Panc1 (cell line): Measurements from ENCODE around the gene CEP250. TPM values are rescaled to one million over a fixed set of nuclear protein-coding genes. Genes with fewer than 3 reads are reported as not detected.

Experiments used
- ATAC-seq: fragments of 200-7000 bp; cut with Tn5 transposase; 2 replicates; pipeline ENCODE4 v1.9.1; 2020; ENCODE audit warnings: mild to moderate bottlenecking, moderate library complexity
- BruUV-seq: library from RNA; stranded (reverse); fragments of 400-500 nt; replicated peaks from 2 replicates; lab custom pipeline; 2021; lab: Mats Ljungman, UMichigan
- CTCF ChIA-PET: fragments of 300-600 bp; sonication (Branson Sonifier 250); formaldehyde crosslinking; loops from one replicate; lab custom pipeline; 2022; ENCODE audit warnings: antibody characterized with exemption; lab: Charles Lee
- POLR2A ChIA-PET: fragments of 300-600 bp; sonication (Branson Sonifier 250); formaldehyde crosslinking; loops from one replicate; lab custom pipeline; 2022; ENCODE audit warnings: antibody characterized with exemption; lab: Charles Lee
- DNase-seq: peaks from one replicate; pipeline ENCODE4 v3.0.0-alpha.2; 2010; ENCODE audit warnings: low read depth, low spot score
- H3K27ac ChIP-seq: 2 replicates; pipeline ENCODE4 v1.5.1; 2011; ENCODE audit warnings: mild to moderate bottlenecking, low read length, inconsistent platforms
- H3K27me3 ChIP-seq: fragments of 200-500 bp; sonication (Bioruptor generic); 2 replicates; pipeline ENCODE4 v1.6.0; 2014; ENCODE audit warnings: low read length, inconsistent platforms; ENCODE audit not compliant: control insufficient read depth, insufficient read depth
- H3K36me3 ChIP-seq: fragments of 200-500 bp; sonication (Bioruptor generic); 2 replicates; pipeline ENCODE4 v1.5.1; 2014; ENCODE audit warnings: inconsistent platforms, mild to moderate bottlenecking, low read length, moderate library complexity; ENCODE audit not compliant: control insufficient read depth, insufficient read depth
- H3K4me1 ChIP-seq: 2 replicates; pipeline ENCODE4 v1.5.1; 2011; ENCODE audit warnings: inconsistent platforms, mild to moderate bottlenecking, low read length, moderate library complexity; ENCODE audit not compliant: control insufficient read depth, insufficient read depth
- H3K4me3 ChIP-seq, 2 experiments: 2 replicates each; pipeline ENCODE4 v1.5.1; 2011 to 2012; ENCODE audit warnings: low read depth in 2 of 2, low read length in 2 of 2, mild to moderate bottlenecking in 2 of 2, inconsistent platforms in 1 of 2, moderate library complexity in 1 of 2
- H3K9me3 ChIP-seq: fragments of 200-500 bp; sonication (Bioruptor generic); 2 replicates; pipeline ENCODE4 v1.5.1; 2014; ENCODE audit warnings: low read depth, mild to moderate bottlenecking, inconsistent platforms, low read length, moderate library complexity; ENCODE audit not compliant: control insufficient read depth, insufficient read depth
- CTCF ChIP-seq: fragments of 450-650 bp; IDR thresholded peaks from 2 replicates; pipeline ENCODE4 v1.5.1; 2017; ENCODE audit warnings: mild to moderate bottlenecking
- POLR2AphosphoS5 ChIP-seq: IDR thresholded peaks from 2 replicates; pipeline ENCODE4 v1.6.1; 2012; ENCODE audit warnings: mild to moderate bottlenecking, low read depth, low read length, moderate library complexity
- REST ChIP-seq, 2 experiments: IDR thresholded peaks; 2 replicates each; pipeline ENCODE4 v1.6.1; 2011 to 2012; ENCODE audit warnings: low read depth in 2 of 2, control low read depth in 1 of 2, low read length in 1 of 2, mild to moderate bottlenecking in 1 of 2, moderate library complexity in 1 of 2; ENCODE audit not compliant: insufficient read depth in 1 of 2
- SIN3A ChIP-seq: IDR thresholded peaks from 2 replicates; pipeline ENCODE4 v1.6.1; 2012; ENCODE audit warnings: low read depth, mild to moderate bottlenecking, low read length, moderate library complexity, borderline replicate concordance; ENCODE audit not compliant: insufficient read depth
- TCF7L2 ChIP-seq: IDR thresholded peaks from 2 replicates; pipeline ENCODE4 v1.6.1; 2011; ENCODE audit warnings: mild to moderate bottlenecking, low read depth, low read length, inconsistent platforms
- in situ Hi-C: cut with HindIII; loops from 2 replicates; pipeline ENCODE4 v1.10.0; 2016; ENCODE audit warnings: low sequenced_read_pairs, low pct_unique_long_range_greater_than_20kb
- intact Hi-C: fragments of 100-400 bp; cut with micrococcal nuclease; formaldehyde crosslinking; loops from one replicate; pipeline ENCODE4 v1.10.0; 2022; ENCODE audit not compliant: unreplicated experiment
- total RNA-seq: library from RNA; stranded (reverse); gene quantifications from one replicate; pipeline ENCODE4 v1.2.1, GENCODE V29; 2021; ENCODE audit not compliant: unreplicated experiment

CEP250 gene
- total RNA-seq, 1 experiment from 2014 or later, result 82.5 TPM

GRCh38 chr20:35503281-35503680, 47.9 kb downstream of the CEP250 start:
- ChIA-PET POLR2A (no interaction called here), CTCF (interaction anchor here (0.6 kb wide), 1 partner anchor 214 kb away, joined by 4 read pairs; no protein-coding TSS in a partner anchor)
- ATAC-seq (no peak), DNase-seq (no peak)
- intact Hi-C loops (no loop called here), in situ Hi-C loops (no loop called here)
- Histone ChIP-seq H3K36me3 (peaks cover 7% of the 10 kb centered on the region), H3K4me1 (no peaks in the 10 kb centered on the region), H3K27me3 (no peaks in the 10 kb centered on the region), H3K9me3 (no peaks in the 10 kb centered on the region), H3K27ac (no peak overlapping the region), H3K4me3 (no peak overlapping the region)
- BruUV-seq, result no TSS peak
- no peak for TF ChIP-seq POLR2AphosphoS5
- no peak for TF ChIP-seq SIN3A
- no peak for TF ChIP-seq REST (IDR thresholded peaks at IDR 0.05; ENCODE audit: insufficient read depth in 1 of 2, low read depth in 2 of 2, low read length in 1 of 2)
- TF ChIP-seq CTCF, result no peak
- TF ChIP-seq TCF7L2, result no peak

GRCh38 chr20:35503841-35504561, 48.6 kb downstream of the CEP250 start:
- Histone ChIP-seq H3K27me3 (no peaks in the 10 kb centered on the region), H3K9me3 (no peaks in the 10 kb centered on the region), H3K27ac (no peak overlapping the region), H3K36me3 (peaks cover 5% of the 10 kb centered on the region), H3K4me3 (no peak overlapping the region), H3K4me1 (no peaks in the 10 kb centered on the region)
- TF ChIP-seq CTCF, result no peak
- no peak for TF ChIP-seq SIN3A
- no peak for TF ChIP-seq REST (IDR thresholded peaks at IDR 0.05; ENCODE audit: insufficient read depth in 1 of 2, low read depth in 2 of 2, low read length in 1 of 2)
- no peak for TF ChIP-seq TCF7L2
- TF ChIP-seq POLR2AphosphoS5, result no peak
- ChIA-PET CTCF (interaction anchor here (0.6 to 1.0 kb wide), 2 partner anchors 58 to 215 kb away, joined by 3 to 4 read pairs; no protein-coding TSS in a partner anchor), POLR2A (interaction anchor here (0.7 kb wide), 1 partner anchor 923 kb away, joined by 3 read pairs; no protein-coding TSS in a partner anchor)
- intact Hi-C loops, result no loop called here
- no TSS peak for BruUV-seq
- DNase-seq (no peak), ATAC-seq (peak; percentile 25; the same call in 1 of the 2 replicates)
- in situ Hi-C loops, result no loop called here
